HTERT RPE-1 (cell line): ENCODE data around the gene RREB1.

Experiments used
- in situ Hi-C: fragments of 300-500 bp; cut with MboI; formaldehyde crosslinking; loops from 4 replicates; pipeline ENCODE4 v1.14.3; 2020; ENCODE audit warnings: low sequenced_read_pairs

The RREB1 gene

GRCh38 chr6:7088076-7088742 lies 19.6 kb upstream of the RREB1 start:
- in situ Hi-C loops, result no loop called here

DNA sequence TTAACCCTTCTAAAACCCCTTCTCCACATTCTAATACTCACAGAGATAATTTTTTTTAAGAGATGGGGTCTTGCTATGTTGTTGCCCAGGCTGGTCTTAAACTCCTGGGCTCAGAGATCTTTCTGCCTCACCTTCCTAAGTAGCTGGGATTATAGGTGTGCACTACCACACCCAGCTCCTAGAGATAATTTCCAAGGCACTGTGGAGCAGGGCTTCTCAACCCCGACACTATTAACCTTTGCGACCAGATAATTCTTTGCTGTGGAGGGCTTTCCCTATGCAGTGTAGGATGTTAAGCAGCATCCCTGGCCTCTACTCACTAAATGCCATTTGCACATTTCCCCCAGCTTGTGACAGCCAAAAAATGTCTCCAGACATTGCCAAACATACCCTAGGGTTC lies 8.8 kb upstream of the RREB1 start:
- in situ Hi-C loops, result no loop called here

DNA sequence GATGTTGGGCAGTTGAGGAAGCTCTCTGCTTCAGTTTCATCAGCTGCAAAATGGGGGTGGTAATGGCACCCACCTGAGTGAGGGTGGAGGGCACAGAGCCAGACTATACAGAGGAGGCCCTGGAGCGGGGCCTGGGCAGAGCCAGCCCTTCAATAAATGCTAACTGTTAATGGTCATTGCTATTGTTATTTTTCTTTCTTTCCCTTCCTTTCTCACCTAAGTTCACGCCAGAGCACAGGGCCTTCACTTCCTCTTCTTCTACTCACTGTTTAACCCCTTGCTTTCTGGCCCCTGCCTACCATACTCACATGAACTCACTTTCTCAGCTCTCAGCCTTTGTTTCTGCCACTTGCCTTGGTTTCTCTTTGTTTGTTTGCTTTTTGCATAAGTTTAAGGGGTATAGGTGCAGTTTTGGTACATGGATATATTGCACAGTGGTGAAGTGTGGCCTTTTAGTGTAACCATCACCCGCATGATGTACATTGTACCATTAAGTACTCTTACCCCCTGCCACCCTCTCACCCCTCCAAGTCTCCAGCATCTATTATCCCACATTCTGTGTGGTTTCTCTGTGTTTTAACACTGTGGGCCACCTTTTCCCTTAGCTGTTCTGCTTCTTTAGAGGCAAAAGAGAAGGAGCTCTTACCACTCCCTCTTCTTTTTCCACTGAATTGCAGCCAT lies 7.5 kb upstream of the RREB1 start:
- in situ Hi-C loops, result no loop called here

- in situ Hi-C loops, result no loop called here
These were observed 7.0 kb upstream of the RREB1 start for GRCh38 chr6:7100753-7101081.

DNA sequence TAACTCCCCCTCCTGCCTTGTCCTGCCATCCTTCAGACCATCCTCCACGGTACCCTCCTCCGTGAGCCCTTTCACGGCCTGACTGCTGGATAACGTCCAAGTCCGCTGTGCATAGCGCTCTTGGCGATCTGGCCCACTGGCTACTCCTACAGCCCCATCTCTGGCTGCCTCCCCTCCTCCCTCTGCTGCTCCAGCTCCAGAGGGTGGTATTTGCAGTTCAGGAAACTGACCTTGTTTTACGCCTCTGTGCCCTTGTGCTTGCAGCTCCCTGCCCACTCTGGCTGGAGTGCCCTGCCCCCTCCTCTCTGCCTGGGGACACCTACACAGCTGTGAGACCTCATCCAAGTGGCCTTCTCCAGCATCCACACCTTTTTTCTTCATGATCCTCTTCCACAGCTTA lies 6.5 kb upstream of the RREB1 start:
- in situ Hi-C loops, result no loop called here

- in situ Hi-C loops, result no loop called here
These were observed 3.0 kb upstream of the RREB1 start for GRCh38 chr6:7104752-7105151.

GRCh38 chr6:7106215-7106751 lies 1.5 kb upstream of the RREB1 start:
- in situ Hi-C loops, result no loop called here

DNA sequence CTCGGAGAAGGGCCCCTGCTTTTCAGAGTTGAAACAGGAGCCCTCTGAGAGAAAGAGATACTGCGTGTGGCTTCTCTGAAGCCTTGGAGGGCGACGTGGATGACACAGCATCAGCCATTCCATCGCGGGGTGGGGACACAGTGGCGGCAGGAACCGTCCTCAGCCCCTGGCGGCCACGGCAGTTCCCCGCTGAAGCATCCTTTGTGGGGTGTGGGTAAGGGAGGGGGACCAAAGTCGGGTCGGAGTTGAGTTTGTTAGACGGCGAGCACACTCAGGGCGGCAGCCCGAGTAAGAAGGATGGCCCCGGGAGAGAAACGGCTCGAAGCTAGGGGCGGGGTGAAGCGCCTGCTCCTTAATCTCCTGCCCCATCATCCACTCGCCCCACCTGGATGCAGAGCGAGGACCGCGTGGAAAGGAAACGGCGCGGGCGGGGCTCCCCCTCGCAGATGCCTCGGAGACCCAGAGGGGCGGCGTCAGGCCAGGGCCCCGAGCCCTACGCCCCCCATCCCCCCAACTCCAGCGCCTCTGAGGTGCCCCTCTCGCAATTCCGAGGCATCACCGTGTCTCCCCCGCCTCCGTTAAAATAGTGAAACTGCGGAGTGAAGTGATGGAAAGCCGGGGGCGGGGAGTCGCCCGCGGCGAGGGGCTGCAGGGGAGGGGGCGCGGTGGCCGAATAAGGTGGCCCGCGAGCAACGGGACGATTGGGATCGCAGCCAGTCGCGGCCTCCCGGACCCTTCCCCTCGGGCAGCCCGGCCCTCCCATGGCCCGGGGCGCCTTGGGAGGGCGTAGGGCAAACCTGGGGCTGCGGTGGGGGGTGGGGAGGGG lies 796 bp upstream of the RREB1 start:
- in situ Hi-C loops, result no loop called here

DNA sequence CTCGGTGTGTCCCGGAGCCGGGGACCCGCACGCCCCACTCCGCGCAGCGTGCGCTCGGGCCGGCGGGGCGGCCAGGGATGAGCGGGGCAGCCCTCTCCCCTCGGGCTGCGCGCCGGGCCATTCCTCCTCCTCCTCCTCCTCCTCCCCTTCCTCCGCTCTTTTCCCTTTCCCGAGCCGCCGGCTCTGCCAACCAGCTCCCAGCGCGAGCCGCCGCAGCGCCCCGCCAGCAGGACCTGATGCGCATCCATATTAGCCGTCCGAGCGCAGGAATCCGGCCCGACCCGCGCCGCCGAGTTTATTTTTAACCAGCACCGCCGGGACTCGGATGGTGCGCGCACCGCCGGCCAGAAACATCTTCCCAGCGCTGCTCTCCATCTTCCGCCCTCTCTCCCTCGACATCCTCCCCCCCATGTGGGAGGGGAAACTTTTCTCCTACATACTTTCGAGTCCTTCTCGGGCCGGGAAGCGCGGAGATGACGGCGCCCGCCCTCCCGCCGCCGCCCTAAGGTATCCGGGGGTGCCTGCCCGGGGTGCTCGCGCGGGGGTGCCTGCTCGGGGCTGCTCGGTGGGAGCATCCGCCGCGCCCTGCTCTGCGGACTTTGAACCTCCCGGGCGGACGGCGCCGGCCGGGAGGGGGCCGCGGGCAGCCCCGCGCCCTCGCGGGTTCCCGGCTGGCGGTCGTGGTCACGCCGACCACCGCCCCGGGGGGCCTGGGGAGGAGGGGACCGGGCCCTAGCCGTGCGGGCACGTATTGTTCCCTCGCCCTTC lies 619 bp downstream of the RREB1 start:
- in situ Hi-C loops, result no loop called here

DNA sequence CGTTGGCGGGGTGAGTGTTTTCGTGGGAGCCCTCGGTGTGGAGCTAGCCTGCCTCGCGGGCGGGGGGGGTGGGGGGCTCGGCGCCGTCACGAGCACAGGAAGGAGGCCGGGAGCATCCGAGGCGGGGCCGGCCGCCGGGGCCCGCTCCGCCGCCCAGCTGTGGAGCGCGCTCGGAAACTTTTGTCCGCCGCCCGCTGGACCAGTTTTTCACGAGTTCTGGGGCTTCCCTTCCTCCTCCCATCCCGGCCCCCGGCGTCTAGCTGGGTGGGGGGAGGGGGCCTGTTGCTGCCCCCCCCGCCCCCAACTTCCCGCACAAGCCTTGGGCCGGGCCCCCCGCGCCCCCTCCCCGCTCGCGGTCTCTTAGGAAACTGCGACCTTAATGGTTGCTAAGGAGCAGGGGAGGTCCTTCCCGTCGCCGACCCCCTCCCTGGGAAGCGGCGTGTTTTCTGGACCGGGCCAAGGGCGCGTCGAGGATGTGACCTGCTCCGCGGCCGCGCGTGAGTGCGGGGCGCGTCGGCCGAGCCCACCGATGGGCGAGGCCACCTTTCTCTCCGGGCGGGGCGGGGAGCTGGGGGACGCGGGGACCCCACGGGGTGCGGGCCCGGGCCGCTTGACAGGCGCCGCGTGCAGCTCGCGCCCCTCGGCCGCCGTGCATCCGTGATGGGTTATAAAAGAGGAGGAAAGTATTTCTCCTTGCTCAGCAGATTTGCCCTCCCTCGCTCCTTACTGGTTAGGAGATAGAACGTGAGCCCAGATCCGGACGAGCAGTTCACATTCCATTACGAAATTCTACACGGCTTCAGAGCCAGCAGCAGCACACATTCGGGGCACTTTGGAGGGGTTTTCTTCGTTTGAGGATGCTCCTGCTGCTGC lies 1.4 kb downstream of the RREB1 start:
- in situ Hi-C loops, result no loop called here

- in situ Hi-C loops, result no loop called here
These were observed 2.5 kb downstream of the RREB1 start for GRCh38 chr6:7110092-7110792.

- in situ Hi-C loops, result no loop called here
These were observed 3.4 kb downstream of the RREB1 start for GRCh38 chr6:7111095-7111690.

DNA sequence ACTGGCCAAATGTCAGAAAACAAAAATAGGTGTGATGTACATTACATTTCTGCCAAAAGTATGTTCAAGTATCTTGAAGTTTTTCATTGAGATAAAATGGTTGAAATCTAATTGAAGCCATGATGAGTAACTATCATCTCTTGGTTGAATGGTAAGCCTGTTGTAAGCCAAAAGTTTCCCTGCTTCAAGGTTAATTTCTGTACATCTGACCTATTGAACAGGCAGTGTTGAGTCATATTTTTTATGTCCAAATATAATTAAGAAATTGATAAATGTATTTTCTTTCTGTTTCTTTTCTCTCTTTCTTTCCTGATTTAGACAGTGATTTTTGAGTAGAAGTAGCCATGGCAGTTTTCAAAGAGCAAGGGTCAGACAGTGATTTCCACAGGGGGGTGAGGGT lies 4.4 kb downstream of the RREB1 start:
- in situ Hi-C loops, result no loop called here

- in situ Hi-C loops, result no loop called here
These were observed 5.1 kb downstream of the RREB1 start for GRCh38 chr6:7112741-7113313.

DNA sequence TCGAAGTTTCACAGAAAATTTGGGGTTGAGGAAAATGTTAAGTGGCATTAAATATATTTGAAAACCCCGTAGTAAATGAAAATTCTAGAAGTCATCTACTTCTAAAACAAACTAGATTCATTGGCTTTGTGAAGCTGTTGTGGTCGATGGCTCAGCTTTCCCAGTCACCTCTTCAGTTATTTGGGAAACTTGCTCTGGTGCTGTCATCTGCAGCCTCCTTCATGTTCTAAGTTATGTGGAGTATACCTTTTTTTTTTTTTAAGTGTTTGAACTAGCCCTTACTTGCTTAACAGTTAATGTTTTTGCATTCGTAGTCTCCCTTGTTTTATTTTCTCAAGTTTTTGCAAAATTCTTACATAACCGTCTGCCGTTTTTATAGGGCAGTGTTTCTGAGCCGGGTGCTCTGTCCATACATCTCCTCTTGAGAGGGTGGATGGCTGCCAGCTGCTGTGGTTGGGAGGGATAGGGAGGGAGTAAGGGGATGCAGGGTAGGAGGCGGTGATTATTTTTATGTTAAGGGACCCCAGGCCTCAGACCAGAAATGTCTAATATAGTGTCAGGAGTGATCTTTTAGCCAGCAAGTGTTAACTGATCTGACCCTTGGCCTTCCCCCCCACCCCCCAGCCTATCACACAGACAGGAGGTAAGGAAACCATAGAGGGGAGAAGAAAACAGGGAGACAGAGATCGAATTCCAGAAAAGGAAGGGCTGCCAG lies 7.1 kb downstream of the RREB1 start:
- in situ Hi-C loops, result no loop called here

- in situ Hi-C loops, result no loop called here
These were observed 7.9 kb downstream of the RREB1 start for GRCh38 chr6:7115543-7116231.

GRCh38 chr6:7119272-7119801 lies 11.6 kb downstream of the RREB1 start:
- in situ Hi-C loops, result no loop called here
